Activated naive CD4-positive, alpha-beta T cell treated with Interleukin-2 at 50 U/mL for 16 hours (primary cell): Measurements from ENCODE around the gene TEX30.
"Not testable (repeated sequence)": the region's sequence is repeated elsewhere in the genome, so short reads cannot be mapped to it uniquely, and the experiment has no call there.

Source experiments
- DNase-seq: peaks from one replicate; pipeline ENCODE4 v3.0.0-alpha.2; 2020

Gene TEX30

GRCh38 chr13:102773441-102774213 is at the start of gene TEX30:
TEX30 (minus strand) TSS chr13:102773786; CDS start chr13:102770026, 3,760 bp downstream.
- peak; percentile 88 for DNase-seq

- DNase-seq, result no peak
These were observed 44.3 kb upstream of the TEX30 start for GRCh38 chr13:102817907-102818306.

DNA sequence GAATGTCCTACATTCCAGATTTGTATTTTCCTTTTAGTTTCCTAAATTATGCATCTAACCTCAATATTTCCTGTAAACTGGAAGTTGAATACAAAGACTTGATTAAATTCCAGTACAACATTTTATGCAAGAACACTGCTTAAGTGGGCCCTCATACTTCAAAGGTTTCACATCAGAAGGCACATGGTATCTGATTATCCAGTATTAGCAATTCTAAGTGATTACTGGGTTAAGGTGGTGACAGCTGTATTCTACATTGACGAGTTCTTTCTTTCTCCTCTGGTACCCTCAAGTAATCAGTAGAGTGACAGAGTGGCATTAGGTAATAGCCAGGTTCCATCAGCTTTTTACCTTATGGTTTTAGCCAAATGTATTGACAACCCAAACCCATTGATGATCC is 43.7 kb upstream of the TEX30 start:
- no peak for DNase-seq

GRCh38 chr13:102816708-102817107 is 43.1 kb upstream of the TEX30 start:
- no peak for DNase-seq

GRCh38 chr13:102815788-102816187 is 42.2 kb upstream of the TEX30 start:
- DNase-seq, result no peak

- no peak for DNase-seq
These were observed 41.2 kb upstream of the TEX30 start for GRCh38 chr13:102814793-102815192.

- no peak for DNase-seq
These were observed 40.5 kb upstream of the TEX30 start for GRCh38 chr13:102814025-102814607.

- DNase-seq, result no peak
These were observed 39.2 kb upstream of the TEX30 start for GRCh38 chr13:102812611-102813287.

DNA sequence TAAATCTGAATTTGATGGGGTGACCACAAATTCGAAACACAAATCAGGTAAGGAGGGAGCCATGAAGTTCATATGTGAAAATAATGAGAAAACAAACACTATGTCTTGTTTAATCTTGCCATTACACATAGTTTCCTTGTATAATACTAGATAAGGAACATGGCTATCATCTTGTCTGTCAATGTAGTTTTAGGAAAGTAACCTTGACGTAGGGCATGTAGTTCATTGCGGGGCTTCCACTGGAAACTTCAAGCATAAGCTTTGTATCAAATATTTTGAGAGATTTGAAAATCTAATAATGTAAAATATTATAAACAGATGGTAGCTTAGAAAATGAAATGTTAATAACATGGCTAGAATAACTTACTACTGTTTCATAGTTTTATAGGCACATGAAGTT is 34.1 kb upstream of the TEX30 start:
- DNase-seq, result no peak

GRCh38 chr13:102805680-102806079 is 32.1 kb upstream of the TEX30 start:
- DNase-seq, result no peak

DNA sequence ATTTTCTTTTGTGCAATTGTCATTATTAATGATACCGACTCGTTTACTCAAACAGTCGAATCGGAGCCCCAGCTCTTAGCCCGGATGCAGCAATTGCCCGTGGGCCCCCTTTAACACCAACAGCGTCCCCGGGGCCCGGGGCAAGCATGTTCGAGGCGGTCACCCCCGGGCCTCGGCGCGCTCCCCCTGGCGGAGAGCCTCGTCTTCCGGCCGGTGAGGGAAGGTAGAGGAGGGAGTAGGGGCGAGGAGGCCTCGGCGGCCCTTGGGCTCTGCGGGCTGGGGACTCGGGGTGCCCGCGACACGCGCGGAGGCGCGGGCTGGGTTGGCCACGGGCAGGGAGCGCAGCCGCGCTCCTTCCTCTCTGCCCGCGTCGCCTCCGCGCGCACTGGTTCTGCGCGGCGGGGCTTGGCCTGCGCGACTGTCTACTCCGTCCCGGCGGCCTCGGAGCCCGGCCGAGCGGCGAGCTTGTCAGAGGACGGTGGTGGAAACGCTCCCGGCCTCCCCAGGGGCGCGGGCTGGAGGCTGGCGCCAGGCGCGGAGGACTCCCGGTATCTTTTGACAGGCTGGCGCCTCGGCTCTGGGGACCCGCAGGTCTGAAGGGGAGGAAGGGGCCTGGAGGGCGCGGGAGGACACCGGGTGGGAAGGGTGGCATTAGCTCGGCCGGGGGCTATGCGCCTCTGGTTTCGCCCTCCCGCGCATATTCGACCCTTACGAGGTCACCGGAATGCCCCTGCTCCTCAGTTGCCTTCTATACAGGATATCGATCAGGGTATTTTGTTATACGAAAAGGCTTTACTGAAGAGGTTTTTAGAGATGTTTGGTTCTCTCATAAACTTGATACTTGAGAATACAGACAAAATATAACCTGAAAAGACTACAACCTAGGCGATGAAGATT is 26.8 kb upstream of the TEX30 start:
- peak; percentile 87 for DNase-seq

DNA sequence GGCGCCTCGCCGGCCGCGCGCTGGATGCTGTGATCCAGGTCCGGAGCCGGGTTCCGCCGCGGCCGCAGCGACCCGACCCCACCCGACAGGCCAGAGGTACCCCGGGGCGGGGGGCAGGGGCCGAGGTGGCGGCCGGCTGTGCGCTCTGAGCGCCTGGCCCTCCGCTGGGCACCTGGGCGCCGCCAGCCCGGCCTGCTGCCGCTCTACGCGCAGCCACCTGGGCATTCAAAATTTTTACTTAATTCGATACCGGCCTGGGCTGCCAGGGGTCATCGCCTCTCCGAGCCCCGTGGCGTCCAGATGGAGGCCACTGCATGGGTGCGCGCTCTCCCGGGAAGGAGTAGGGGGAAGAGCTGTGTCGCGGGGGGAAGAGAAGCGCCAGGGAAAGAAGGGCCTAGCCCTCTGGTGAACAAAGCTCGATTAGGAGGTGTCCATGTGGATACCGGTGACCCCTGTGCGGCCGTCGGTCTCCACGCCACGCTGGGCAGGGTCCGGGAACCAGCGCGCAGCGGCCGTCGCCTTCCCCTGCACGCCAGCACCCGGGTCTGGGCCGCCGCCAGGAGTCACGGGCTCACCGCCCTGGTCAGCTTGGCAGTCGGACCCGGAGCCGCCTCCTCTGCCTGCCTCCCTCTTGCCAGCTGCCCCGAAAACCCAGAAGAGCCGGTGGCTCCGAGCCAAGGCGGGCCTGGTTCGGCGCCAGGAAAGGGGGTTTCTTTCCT is 26.0 kb upstream of the TEX30 start:
- DNase-seq, result no peak

DNA sequence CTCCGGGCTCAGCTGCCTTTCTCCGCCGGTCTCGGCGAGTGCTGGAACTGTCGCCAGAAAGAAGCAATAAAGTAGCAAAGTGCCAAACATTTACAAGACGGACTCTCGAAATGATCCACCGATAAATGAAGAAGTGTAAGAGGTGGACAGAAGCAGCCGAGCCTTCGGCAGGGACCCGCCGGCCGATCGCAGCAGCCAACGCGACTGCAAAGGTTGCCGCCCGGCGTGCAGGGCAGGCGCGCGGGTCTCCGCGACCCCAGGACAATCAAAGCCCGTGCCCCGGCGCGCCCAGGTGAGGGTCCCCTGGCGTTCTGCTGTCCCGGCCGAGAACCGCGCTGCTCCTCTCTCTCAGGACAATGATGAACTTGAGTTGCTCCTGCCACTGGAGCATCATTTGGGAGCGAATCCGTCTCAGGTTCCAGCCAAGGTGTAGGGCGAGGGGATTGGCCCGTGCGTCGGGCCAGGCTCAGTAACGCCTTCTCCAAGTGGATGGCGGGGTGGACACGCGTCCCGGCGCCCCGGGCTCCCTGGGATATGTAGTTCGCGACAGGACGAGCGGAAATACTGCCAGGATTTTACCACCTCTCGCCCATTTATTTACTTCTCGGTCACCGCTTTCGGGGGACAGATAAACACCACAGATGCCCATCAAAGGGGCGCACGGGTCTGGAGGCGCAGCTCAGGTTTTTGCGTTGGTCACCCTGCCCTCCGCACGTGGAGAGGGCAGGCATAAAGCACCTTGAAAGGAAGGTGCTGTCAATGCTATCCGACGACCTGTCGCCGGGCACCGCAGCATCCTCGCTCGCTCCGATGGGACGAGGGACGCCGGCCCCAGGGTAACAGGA is 25.2 kb upstream of the TEX30 start, which contains the start of the genes BIVM and POGLUT2:
Gene BIVM (plus strand): TSS at position 539 of the 845 bp plus-strand sequence. CDS start 8,149 bp downstream, outside the sequence.
Gene POGLUT2 (minus strand): TSS at position 396 of the 845 bp plus-strand sequence. CDS start 306 bp downstream, at position 90.
- DNase-seq, result peak; percentile 83

DNA sequence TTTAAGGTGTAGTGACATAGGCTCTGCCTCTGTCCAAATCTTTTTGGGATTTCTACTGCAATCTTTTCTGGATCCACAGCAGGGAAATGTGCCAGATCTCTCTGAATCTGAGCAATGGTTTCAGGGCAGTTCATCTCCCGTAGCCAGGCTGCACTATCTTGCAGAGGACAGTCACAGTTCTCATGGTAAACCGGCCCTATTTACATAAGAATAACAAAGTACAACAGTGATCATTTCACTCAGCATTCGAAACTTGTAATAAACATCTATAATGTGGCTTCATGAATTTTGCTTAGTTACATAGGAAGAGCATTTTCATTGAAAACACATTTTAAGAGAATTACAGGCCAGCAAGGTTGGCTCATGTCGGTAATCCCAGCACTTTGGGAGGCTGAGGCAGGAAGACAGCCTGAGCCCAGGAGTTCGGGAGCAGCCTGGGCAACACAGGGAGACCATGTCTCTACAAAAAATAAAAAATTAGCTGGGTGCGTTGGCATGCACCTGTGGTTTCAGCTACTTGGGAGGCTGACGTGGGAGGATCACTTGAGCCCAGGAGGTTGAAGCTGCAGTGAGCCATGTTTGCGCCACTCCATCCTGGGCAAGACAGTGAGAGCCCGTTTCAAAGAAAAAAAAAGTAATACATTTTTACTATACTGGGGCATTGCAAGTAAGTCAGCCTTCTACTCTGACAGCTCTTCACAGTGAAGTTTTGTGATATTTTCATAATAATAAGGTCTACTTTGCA is 20.2 kb upstream of the TEX30 start:
- no peak for DNase-seq

DNA sequence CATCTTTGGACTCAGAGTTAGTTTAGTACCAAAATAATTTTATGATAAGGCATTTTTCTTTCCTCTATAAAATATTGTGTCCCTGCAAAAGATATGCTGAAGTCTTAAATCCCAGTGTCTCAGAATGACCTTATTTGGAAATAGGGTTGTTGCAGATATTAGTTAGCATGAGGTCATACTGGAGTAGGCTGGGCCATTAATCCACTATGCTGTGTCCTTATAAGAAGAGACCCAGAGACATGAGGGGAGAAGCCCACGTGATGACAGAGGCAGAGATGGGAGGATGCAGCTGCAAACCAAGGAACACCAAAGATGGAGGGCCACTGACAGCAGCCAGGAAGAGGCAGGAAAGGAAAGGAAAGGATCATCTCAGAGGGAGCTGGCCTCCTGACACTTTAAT is 18.8 kb upstream of the TEX30 start:
- DNase-seq, result no peak

DNA sequence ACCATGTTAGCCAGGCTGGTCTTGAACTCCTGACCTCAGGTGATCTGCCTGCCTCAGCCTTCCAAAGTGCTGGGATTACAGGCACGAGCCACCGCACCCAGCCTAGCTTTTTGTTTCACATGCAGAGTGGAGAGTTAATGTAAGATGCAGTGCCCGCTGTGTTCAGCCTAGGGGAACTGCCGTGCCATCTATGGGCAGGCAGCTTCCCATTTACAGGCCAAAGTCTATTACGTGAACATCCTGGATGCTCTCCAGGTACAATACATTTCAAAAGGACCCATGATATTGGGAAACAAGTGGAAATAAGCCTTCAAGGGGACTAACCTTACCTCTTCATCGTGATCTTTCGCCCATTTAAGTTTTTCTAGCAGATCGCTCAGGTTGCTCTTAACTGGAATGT is 15.1 kb upstream of the TEX30 start:
- no peak for DNase-seq

DNA sequence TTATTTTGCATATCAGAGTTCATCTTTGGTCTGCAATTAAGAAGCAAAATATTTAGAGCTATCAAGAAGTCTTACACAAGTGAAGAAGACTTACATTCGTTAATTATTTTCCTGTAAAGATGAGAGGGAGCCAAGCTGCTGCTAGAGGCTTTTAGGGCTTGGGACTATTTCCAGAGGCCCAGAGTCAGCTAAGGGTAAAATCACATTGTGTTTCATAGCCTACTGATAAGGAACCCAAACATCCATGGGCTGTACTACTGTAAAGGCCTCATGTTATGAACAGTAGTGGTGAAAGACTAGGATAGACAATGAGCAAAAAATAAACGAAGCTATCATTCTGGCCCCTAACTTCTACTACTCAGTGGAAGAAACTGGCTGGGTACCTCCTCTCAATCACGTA is 10.9 kb upstream of the TEX30 start:
- no peak for DNase-seq

- no peak for DNase-seq
These were observed 8.0 kb upstream of the TEX30 start for GRCh38 chr13:102781591-102781990.

DNA sequence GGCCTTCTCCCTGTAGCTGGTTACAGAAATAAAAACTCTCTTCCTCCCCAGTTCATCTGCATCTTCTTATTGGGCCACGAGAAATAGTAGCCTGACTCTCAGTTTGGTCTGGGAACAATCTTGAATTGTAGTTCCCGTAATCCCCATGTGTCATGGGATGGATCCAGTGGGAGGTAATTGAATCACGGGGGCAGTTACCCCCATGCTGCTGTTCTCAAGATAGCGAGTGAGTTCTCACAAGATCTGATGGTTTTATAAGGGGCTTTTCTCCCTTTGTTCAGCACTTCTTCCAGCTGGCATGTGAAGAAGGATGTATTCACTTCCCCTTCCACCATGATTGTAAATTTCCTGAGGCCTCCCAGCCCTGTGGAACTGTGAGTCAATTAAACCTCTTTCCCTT is 7.1 kb upstream of the TEX30 start:
- not testable (repeated sequence) for DNase-seq

- DNase-seq, result peak; percentile 26
These were observed 6.0 kb upstream of the TEX30 start for GRCh38 chr13:102779436-102780159.
